ENCODE results near the gene ATP4A.
A peak's percentile ranks its signal among the peaks of the same experiment; 100 is the strongest.

DNA sequence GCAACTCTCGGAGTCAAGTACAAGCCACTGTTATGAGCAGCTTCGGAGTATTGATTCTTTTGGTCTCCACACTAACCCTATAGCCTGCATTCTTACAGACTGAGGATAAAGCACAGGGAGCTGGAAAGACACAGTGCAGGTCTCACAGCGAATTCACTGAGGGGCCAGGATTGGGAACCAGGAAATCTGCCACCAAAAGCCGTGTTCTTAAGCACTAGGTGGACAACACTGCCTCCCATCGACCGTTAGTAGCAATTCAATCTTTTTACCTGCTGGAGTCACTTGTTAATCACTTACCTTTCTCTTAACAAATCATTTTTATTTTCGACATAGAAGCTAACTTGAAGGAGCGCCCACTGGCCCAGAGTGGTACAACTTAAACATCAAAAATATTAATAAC lies 28.8 kb upstream of the ATP4A start:
- TF ChIP-seq POLR2A (IDR thresholded peaks at IDR 0.05) = no peak
- peak; percentile 28 to 40 (median 34) for TF ChIP-seq CTCF (IDR thresholded peaks at IDR 0.05)
- TF ChIP-seq POLR2AphosphoS5 (IDR thresholded peaks at IDR 0.05) = no peak

Measured in transverse colon (tissue), 4 donors.